Endothelial cell of umbilical vein (primary cell): ENCODE results near the gene RPGRIP1L. TPM values are rescaled to one million over a fixed set of nuclear protein-coding genes. Genes with fewer than 3 reads are reported as not detected.

ENCODE experiments used
- BruUV-seq: library from RNA; stranded (reverse); fragments of 400-500 nt; replicated peaks from 2 replicates; lab custom pipeline; 2021; lab: Mats Ljungman, UMichigan
- CTCF ChIA-PET: fragments of 300-600, 350-600 bp; sonication (Branson Sonifier 250); formaldehyde crosslinking; loops from one replicate; lab custom pipeline; 2021; ENCODE audit warnings: antibody characterized with exemption, inconsistent platforms; lab: Charles Lee
- POLR2A ChIA-PET: fragments of 300-600, 350-600 bp; sonication (Branson Sonifier 250); formaldehyde crosslinking; loops from one replicate; lab custom pipeline; 2021; ENCODE audit warnings: antibody characterized with exemption, inconsistent platforms; lab: Charles Lee
- DNase-seq: peaks from one replicate; pipeline ENCODE4 v3.0.0-alpha.2; 2011; ENCODE audit warnings: low read depth, low spot score
- FAIRE-seq: peaks from 2 replicates; lab custom pipeline; 2011; peaks lifted over from hg19 to GRCh38; lab: Jason Lieb, UNC
- H2AFZ ChIP-seq: 2 replicates; pipeline ENCODE4 v1.6.0; 2012; ENCODE audit warnings: low read depth, low read length, control low read depth, inconsistent platforms
- H3K27ac ChIP-seq: 2 replicates; pipeline ENCODE4 v1.5.1; 2011; ENCODE audit warnings: low read depth, mild to moderate bottlenecking, control low read depth, low read length, moderate library complexity; ENCODE audit not compliant: insufficient read depth
- H3K27me3 ChIP-seq, 2 experiments: 2 replicates each; pipeline versions ENCODE4 v1.6.0 to v1.6.1; 2011; ENCODE audit warnings: low read length in 2 of 2, mixed read lengths in 1 of 2; ENCODE audit not compliant: control insufficient read depth in 2 of 2, insufficient read depth in 2 of 2
- H3K36me3 ChIP-seq, 2 experiments: 2 replicates in 1 of 2; 3 replicates in 1 of 2; pipeline ENCODE4 v1.5.1; 2011; ENCODE audit warnings: low read length in 2 of 2, mild to moderate bottlenecking in 1 of 2, moderate library complexity in 1 of 2; ENCODE audit not compliant: control insufficient read depth in 2 of 2, insufficient read depth in 2 of 2; ENCODE audit errors: extremely low read depth in 1 of 2
- H3K4me1 ChIP-seq: 3 replicates; pipeline ENCODE4 v1.5.1; 2011; ENCODE audit warnings: mild to moderate bottlenecking, low read length; ENCODE audit not compliant: control insufficient read depth, insufficient read depth; ENCODE audit errors: extremely low read depth
- H3K4me2 ChIP-seq: 2 replicates; pipeline ENCODE4 v1.6.1; 2011; ENCODE audit warnings: low read length, control low read depth, mixed read lengths; ENCODE audit not compliant: insufficient read depth
- H3K4me3 ChIP-seq, 3 experiments: fragments of 200-600 bp in 1 of 3; sonication (generic), shearing (Covaris generic) in 1 of 3; replicated peaks in 1 of 3; 2 replicates each; pipeline ENCODE4 v1.5.1; 2011 to 2016; ENCODE audit warnings: control low read depth in 3 of 3, low read length in 3 of 3, mild to moderate bottlenecking in 2 of 3, inconsistent platforms in 1 of 3, low read depth in 1 of 3, moderate library complexity in 1 of 3; ENCODE audit not compliant: insufficient read depth in 1 of 3
- H3K79me2 ChIP-seq: 2 replicates; pipeline ENCODE4 v1.6.0; 2012; ENCODE audit warnings: low read length, inconsistent platforms; ENCODE audit not compliant: control insufficient read depth, insufficient read depth
- H3K9ac ChIP-seq: replicated peaks from 2 replicates; pipeline ENCODE3; 2011; ENCODE audit warnings: low read length, control low read depth; ENCODE audit not compliant: insufficient read depth; ENCODE audit errors: extremely low read depth
- H3K9me1 ChIP-seq: replicated peaks from 3 replicates; pipeline ENCODE4 v1.6.0; 2011; ENCODE audit warnings: mild to moderate bottlenecking, low read length; ENCODE audit not compliant: control insufficient read depth, insufficient read depth; ENCODE audit errors: extremely low read depth
- H3K9me3 ChIP-seq: replicated peaks from 2 replicates; pipeline ENCODE4 v1.5.1; 2012; ENCODE audit warnings: low read length, inconsistent platforms; ENCODE audit not compliant: control insufficient read depth, insufficient read depth
- H4K20me1 ChIP-seq: replicated peaks from 2 replicates; pipeline ENCODE3; 2011; ENCODE audit warnings: mild to moderate bottlenecking, low read length; ENCODE audit not compliant: control insufficient read depth, insufficient read depth; ENCODE audit errors: extremely low read depth
- CTCF ChIP-seq, 2 donors: IDR thresholded peaks; 1 replicate in 1 of 2; 2 replicates in 1 of 2; pipeline ENCODE4 v1.5.1; 2011; ENCODE audit warnings: low read length in 2 of 2, mild to moderate bottlenecking in 2 of 2, moderate library complexity in 2 of 2, control low read depth in 1 of 2, inconsistent platforms in 1 of 2, low read depth in 1 of 2; ENCODE audit not compliant: insufficient read depth in 1 of 2; ENCODE audit errors: extremely low read depth in 1 of 2
- EZH2 ChIP-seq: IDR thresholded peaks from 2 replicates; pipeline ENCODE4 v1.6.1; 2012; ENCODE audit warnings: borderline replicate concordance, low read depth, mild to moderate bottlenecking, moderate library complexity, low read length, inconsistent platforms; ENCODE audit not compliant: severe bottlenecking
- FOS ChIP-seq: IDR thresholded peaks from 2 replicates; pipeline ENCODE4 v1.6.1; 2011; ENCODE audit warnings: mild to moderate bottlenecking, low read length, moderate library complexity, borderline replicate concordance; ENCODE audit not compliant: insufficient read depth
- GATA2 ChIP-seq: IDR thresholded peaks from 2 replicates; pipeline ENCODE4 v1.7.0; 2011; ENCODE audit warnings: low read depth, mild to moderate bottlenecking, moderate library complexity, mixed read lengths, low read length; ENCODE audit not compliant: insufficient read length, insufficient read depth
- JUN ChIP-seq: IDR thresholded peaks from 2 replicates; pipeline ENCODE4 v1.6.1; 2011; ENCODE audit warnings: borderline replicate concordance, low read depth; ENCODE audit not compliant: insufficient read length, insufficient read depth
- MAX ChIP-seq: IDR thresholded peaks from 2 replicates; pipeline ENCODE4 v1.6.1; 2011; ENCODE audit not compliant: insufficient read depth, insufficient read length
- MYC ChIP-seq: IDR thresholded peaks from one replicate; pipeline ENCODE4 v1.6.1; 2011; ENCODE audit warnings: mild to moderate bottlenecking, low read depth, low read length
- POLR2A ChIP-seq: IDR thresholded peaks from 2 replicates; pipeline ENCODE4 v1.6.1; 2012; ENCODE audit warnings: low read depth, mild to moderate bottlenecking, control low read depth, low read length
- POLR2AphosphoS5 ChIP-seq: IDR thresholded peaks from 2 replicates; pipeline ENCODE4 v1.6.1; 2012; ENCODE audit warnings: low read depth, mild to moderate bottlenecking, control low read depth, low read length, moderate library complexity; ENCODE audit not compliant: insufficient read depth
- dilution Hi-C: fragments of 300-500 bp; cut with MboI; formaldehyde crosslinking; loops from one replicate; pipeline ENCODE4 v1.15.0; 2019; ENCODE audit warnings: low sequenced_read_pairs; ENCODE audit not compliant: extremely low pct_ligation_motif_present
- intact Hi-C: fragments of 100-400 bp; cut with micrococcal nuclease; formaldehyde crosslinking; loops from one replicate; pipeline ENCODE4 v1.10.0; 2022
- polyA plus RNA-seq, 4 experiments: library from polyadenylated mRNA; depleted of rRNA in 3 of 4; stranded (reverse) in 3 of 4; unstranded in 1 of 4; fragments of >200 nt; gene quantifications; 2 replicates each; pipeline versions ENCODE4 v1.2.1 to v1.2.3, GENCODE V29; 2011 to 2012; ENCODE audit warnings: missing spikeins in 1 of 4
- total RNA-seq: library from RNA; stranded (reverse); gene quantifications from 2 replicates; pipeline ENCODE4 v1.2.3, GENCODE V29; 2021

RPGRIP1L gene
- total and polyA plus RNA-seq, 2 donors (not counting 3 experiments of a cell fraction or from before 2014, with no cell fraction given) = 3.2 to 13.2 TPM

DNA sequence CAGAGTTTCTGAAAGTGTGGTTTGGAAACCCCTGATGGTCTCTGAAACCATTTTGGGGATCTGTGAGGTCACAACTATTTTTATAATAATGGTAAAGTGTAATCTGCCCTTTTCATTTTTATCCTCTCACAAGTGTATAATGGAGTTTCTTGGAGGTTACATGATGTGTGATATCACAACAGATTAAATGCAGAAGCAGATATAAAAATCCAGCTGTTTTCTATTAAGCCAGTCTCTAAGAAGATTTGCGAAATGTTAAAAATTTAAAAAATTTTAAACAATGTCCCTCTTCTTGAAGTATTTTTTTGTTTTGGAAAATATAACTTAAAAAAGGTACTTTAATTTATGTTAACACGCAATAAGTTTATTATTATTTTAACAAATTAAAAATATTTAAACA lies 48.7 kb downstream of the RPGRIP1L start:
- Histone ChIP-seq H3K36me3 (no peaks in the 10 kb centered on the region), H3K4me2 (no peak overlapping the region), H3K9me1 (no peaks in the 10 kb centered on the region), H3K27ac (no peak overlapping the region), H3K4me1 (no peaks in the 10 kb centered on the region), H2AFZ (no peak overlapping the region), H3K9ac (no peak overlapping the region), H3K4me3 (no peak overlapping the region), H3K27me3 (no peaks in the 10 kb centered on the region), H3K79me2 (no peaks in the 10 kb centered on the region), H3K9me3 (no peaks in the 10 kb centered on the region), H4K20me1 (no peaks in the 10 kb centered on the region)
- TF ChIP-seq MAX (no peak), GATA2 (no peak), POLR2AphosphoS5 (no peak), CTCF (IDR thresholded peaks at IDR 0.05; ENCODE audit: extremely low read depth in 1 of 2, insufficient read depth in 1 of 2, low read depth in 1 of 2, low read length in 2 of 2) (no peak), POLR2A (no peak), FOS (no peak), MYC (no peak), JUN (no peak), EZH2 (no peak)
- intact Hi-C loops (no loop called here), dilution Hi-C loops (no loop called here)
- ChIA-PET CTCF (no interaction called here), POLR2A (no interaction called here)
- no peak for FAIRE-seq
- BruUV-seq = no TSS peak
- DNase-seq = no peak
